C4-2B (cell line): Measurements from ENCODE around the gene SLC40A1.

Source experiments
- ZFX ChIP-seq: fragments of 450-650 bp; IDR thresholded peaks from 2 replicates; pipeline ENCODE4 v1.6.1; 2017
- TF ChIP-seq, protein P1 (sequence below): fragments of 450-650 bp; conservative IDR thresholded peaks from 2 replicates; pipeline ENCODE4 v1.5.1; 2017; ENCODE audit warnings: mild to moderate bottlenecking

DNA sequence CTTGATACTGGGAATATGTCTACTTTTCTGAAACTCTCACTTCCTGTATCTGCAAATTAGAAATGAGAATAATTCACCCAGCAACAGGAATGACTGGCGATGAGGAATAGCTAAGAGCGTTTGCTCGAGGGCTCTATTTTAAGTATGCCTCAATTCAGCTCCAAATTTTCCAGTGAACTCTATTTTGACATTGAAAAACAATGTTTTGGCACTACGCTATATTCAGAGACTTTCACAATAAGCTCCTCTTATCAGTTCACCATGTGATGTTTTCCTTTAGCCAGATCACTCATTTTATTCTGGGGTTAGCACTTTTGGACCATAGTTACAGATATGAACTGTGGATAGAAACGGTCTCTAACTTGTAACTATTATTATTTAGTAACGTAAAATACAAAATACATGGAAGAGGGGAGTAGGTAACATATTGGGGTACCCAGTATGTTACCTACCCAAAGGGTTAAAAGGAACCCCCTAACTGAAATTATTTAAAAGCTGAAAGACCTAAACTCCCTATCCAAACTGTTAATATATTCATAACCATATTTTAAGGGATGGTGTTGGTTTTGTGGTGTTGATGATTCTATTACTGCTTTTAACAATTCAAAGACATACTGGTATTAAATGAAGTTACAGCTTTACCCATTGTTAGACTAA lies 28.1 kb downstream of the SLC40A1 start:
- TF ChIP-seq, protein P1, sequence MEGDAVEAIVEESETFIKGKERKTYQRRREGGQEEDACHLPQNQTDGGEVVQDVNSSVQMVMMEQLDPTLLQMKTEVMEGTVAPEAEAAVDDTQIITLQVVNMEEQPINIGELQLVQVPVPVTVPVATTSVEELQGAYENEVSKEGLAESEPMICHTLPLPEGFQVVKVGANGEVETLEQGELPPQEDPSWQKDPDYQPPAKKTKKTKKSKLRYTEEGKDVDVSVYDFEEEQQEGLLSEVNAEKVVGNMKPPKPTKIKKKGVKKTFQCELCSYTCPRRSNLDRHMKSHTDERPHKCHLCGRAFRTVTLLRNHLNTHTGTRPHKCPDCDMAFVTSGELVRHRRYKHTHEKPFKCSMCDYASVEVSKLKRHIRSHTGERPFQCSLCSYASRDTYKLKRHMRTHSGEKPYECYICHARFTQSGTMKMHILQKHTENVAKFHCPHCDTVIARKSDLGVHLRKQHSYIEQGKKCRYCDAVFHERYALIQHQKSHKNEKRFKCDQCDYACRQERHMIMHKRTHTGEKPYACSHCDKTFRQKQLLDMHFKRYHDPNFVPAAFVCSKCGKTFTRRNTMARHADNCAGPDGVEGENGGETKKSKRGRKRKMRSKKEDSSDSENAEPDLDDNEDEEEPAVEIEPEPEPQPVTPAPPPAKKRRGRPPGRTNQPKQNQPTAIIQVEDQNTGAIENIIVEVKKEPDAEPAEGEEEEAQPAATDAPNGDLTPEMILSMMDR, result no peak
- TF ChIP-seq ZFX, result no peak
